ENCODE results near the gene SCD5.

The SCD5 gene

GRCh38 chr4:82797040-82797404, 1.6 kb downstream of the SCD5 start:
- no peak for DNase-seq (ENCODE audit: low spot score)

DNA sequence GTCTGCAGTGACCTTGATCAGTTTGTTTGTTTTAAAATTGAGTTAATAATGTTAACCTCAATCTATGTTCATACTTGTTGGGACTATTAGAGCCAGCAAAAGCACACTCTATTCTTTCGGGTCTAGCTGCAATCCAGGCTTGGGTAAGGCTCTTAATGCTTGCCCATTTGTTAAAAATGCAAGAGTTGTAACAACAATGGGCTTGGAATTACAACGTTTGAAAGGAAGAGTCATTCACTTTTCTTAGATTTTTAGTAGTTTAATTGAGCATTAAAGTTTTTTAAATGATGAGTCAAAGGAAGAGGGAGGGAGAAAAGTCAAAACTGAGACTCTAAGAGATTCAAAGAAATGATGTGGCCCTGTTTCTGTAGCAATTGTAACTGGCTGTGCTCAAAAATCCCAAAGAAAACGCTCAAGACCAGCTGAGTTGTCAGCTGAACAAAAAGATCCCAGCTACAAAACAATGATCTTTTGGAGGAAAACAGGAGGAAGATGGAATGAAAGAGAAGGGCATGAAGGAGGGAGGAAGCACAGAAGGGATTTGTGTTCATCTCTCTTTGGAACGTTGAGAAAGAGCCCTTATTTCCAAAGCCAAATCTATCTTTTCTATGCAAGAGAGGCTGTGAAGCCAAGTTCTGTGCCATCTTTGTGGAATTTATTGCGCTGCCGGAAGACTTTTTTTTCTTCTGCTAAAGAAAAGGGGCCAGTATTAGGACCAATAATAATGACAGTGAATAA, 5.5 kb downstream of the SCD5 start:
- no peak for DNase-seq (ENCODE audit: low spot score)

DNA sequence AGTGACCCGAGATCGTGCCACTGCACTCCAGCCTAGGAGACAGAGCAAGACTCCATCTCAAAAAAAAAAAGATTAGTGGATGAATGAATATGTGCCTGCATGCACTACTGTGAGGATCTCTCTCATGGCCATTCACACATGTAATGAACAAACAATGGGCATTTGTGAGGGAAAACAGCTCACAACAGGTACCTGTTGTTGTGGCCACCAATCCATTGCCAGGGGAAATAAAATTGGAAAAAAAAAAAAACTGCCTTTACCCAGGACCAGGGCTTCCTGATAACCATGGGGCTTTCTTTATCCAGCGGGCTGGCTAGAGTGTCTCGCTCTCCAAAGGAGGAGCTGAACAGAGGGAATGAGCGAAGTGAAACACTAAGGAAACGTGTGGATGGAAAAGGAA, 7.4 kb downstream of the SCD5 start:
- no peak for DNase-seq (ENCODE audit: low spot score)

GRCh38 chr4:82790060-82790660, 8.4 kb downstream of the SCD5 start:
- DNase-seq (ENCODE audit: low spot score): no peak

- DNase-seq (ENCODE audit: low spot score): no peak
These were observed 9.4 kb downstream of the SCD5 start for GRCh38 chr4:82789025-82789776.

DNA sequence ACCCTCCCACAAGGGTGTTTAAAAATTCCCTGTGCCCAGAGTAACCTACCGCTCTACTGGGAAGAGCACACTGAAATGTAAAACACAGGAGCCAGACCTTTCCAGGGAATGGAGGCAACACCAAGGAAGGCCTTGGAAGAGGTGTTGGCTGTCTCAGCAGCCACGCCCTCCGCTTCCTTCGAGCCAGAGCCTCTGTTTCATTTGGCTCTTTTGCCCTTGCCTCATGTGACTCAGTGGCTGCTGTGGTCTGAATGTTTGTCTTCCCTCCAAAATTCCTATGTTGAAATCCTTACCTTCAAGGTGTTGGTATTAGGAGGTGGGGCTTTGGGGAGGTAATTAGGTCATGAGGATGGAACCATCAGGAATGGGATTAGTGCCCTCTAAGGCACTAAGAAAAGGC, 11.3 kb downstream of the SCD5 start:
- no peak for DNase-seq (ENCODE audit: low spot score)

DNA sequence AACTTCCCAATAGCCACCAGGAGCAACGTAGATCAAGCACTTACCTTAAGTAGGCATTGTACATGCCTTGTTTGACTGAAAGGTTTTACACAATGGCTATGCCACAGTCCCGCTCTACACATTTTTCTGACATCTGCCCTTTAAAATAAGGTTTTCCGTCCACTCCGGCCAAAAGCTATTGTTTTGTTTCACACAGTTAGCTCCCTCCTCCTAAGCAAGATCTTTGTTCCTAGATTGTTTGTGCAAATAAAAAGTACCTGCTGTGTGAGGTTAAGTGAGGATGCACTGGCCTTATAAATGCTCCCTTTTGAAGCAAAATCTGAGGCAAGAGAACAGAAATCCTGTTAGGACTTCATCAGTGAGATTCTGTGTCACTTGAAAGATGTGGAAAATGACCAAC, 11.8 kb downstream of the SCD5 start:
- DNase-seq (ENCODE audit: low spot score): no peak

- DNase-seq (ENCODE audit: low spot score): no peak
These were observed 12.8 kb downstream of the SCD5 start for GRCh38 chr4:82785611-82786400.

GRCh38 chr4:82784681-82785610, 13.7 kb downstream of the SCD5 start:
- no peak for DNase-seq (ENCODE audit: low spot score)

- DNase-seq (ENCODE audit: low spot score): no peak
These were observed 15.8 kb downstream of the SCD5 start for GRCh38 chr4:82782626-82783345.

GRCh38 chr4:82780752-82781231, 17.8 kb downstream of the SCD5 start:
- no peak for DNase-seq (ENCODE audit: low spot score)

DNA sequence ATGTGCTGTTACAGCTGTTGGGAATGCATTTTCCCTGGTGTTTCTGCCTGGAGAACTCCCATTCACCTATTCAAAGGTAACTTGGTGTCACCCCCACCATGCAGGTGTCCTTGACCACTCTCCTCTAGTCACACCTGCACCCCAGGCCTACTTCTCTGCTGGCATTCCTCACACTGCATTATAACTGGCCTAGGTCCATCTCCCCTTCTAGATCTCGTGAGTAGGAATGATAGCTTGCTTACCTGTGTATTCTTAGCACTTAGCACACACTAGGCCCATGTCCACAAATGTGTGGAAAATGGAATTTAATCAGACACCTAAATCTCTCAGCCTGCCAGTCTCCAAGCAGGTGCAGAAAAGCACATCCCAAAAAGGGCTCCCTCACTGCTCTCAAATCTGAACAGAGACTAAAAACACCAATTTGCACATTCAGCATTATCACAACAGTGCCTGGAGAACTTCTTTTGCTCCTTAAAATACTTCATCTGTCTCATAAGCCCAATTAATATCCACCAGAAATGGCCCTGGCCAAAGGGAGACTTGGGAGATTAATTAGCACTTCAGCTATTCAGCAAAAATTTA, 18.3 kb downstream of the SCD5 start:
- DNase-seq (ENCODE audit: low spot score): no peak

DNA sequence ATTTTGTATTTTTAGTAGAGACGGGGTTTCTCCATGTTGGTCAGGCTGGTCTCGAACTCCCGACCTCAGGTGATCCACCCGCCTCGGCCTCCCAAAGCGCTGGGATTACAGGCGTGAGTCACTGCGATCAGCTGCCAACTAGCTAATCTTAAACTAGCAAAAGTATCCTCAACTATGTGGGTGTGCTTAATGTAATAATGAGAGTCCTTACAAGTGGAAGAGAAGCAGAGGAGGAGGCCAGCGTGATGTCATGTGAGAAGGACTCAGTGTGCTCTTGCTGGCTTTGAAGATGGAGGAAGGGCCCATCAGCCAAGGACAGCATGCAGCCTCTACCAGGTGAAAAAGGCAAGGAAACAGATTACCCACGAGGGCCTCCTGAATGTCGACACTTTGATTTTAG, 19.6 kb downstream of the SCD5 start:
- no peak for DNase-seq (ENCODE audit: low spot score)

DNA sequence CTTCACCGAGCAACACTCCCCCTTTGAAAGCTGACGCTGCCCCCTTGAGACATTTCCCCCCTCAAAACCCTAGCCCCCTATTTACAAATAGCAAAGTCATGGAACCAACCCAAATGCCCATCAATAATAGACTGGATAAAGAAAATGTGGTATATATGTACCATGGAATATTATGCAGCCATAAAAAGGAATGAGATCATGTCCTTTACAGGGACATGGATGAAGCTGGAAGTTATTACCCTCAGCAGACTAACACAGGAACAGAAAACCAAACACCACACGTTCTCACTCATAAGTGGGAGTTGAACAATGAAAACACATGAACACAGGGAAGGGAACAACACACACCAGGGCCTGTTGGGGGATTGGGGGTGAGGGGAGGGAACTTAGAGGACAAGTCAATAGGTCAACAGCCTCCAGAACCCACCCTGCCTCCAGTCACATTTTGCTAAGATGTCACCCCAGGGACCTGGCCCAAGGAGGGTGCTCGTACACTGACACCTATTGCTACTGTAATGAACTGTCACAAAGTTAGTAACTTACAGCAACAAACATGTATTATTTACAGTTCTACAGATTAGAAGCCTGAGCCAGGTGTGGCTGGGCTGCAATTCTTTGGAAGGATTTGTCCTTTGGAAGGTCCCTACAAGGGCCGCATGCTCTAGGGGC, 20.6 kb downstream of the SCD5 start:
- DNase-seq (ENCODE audit: low spot score): no peak

DNA sequence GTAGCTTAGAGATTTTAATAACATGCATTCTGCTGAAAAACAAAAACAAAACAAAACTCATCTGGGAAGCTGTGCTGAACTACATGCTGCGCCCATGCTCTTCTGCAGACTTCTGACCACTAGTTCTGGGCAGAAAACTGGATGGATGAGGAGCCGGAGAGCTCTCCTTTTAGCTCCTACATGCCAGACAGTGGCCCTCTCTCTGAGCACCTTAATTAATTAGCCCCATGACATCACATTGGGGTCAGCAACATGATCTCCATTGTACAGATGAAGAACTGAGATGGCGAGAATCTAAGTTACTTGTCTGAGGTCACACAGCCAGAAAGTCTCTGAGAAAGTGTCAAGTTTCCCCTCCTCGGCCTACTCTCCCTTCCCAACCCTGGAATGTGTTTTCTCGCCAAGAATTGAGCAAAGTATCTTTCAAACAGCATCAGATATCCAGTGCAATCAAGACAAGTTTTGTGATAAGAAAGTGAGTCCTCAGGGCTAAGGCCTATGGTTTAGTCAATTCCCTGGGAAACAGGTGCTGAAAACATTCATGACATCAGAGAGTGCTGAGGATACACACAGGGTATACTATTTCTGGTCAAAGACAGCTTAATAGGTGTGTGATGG, 21.6 kb downstream of the SCD5 start:
- no peak for DNase-seq (ENCODE audit: low spot score)

DNA sequence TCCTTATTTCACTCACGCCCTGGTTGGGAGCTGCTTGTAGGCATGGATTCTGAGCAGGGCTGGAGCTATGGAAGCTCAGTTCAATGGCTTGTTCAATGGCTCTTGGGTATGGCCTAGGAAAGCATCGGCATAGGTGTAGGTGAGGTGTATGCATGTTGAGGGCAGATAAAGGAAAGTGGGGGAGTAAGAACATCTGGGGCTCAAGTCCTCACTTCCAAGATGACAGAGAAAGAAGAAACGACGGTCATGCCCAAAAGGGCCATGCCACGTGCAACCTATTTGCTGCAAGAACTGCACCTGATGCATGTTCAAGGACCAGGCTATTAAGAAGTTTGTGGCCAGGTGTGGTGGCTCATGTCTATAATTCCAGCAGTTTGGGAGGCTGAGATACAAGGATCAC, 23.4 kb downstream of the SCD5 start:
- no peak for DNase-seq (ENCODE audit: low spot score)

- no peak for DNase-seq (ENCODE audit: low spot score)
These were observed 23.9 kb downstream of the SCD5 start for GRCh38 chr4:82774711-82775171.

DNA sequence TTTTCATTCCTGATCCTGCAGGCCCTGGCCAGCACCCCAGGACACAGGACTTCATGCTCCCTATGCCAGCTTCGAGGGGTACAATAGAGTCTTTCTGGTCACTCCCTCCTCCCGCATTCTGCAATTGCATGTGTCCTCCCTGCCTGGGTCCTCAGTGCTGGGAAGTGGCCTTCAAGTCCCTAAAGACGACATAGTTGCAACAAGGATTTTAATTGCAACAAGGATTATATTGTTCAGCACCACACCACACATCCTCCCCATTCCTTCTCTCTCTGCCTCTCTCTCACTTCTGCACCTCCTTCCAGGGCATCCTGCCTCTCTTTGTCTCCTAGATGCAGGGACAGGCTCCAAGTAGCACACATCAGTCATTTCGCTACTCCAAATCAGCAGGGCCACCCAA, 25.5 kb downstream of the SCD5 start:
- no peak for DNase-seq (ENCODE audit: low spot score)

- DNase-seq (ENCODE audit: low spot score): no peak
These were observed 28.0 kb downstream of the SCD5 start for GRCh38 chr4:82770607-82771006.
